Measurements from ENCODE around the gene IL19. TPM values are rescaled to one million over a fixed set of nuclear protein-coding genes. Genes with fewer than 3 reads are reported as not detected.
A peak's percentile ranks its signal among the peaks of the same experiment; 100 is the strongest.

IL19 gene
- polyA plus RNA-seq, 4 donors = not detected

GRCh38 chr1:206887701-206888100, 117.1 kb downstream of the IL19 start:
- no peak for DNase-seq
- Histone ChIP-seq H3K36me3 (ENCODE audit: control insufficient read depth in 3 of 3, insufficient read depth in 2 of 3, low read depth in 1 of 3, low read length in 3 of 3) (no peaks in the 10 kb centered on the region), H3K4me1 (ENCODE audit: control insufficient read depth in 3 of 3, insufficient read depth in 2 of 3, low read depth in 1 of 3, low read length in 2 of 3) (peaks cover 0 to 5% (median 0%) of the 10 kb centered on the region in 3 donors), H3K27ac (ENCODE audit: low read depth in 1 of 3, low read length in 2 of 3) (no peak overlapping the region), H3K27me3 (ENCODE audit: control insufficient read depth in 3 of 3, insufficient read depth in 3 of 3, low read length in 3 of 3) (no peaks in the 10 kb centered on the region), H3K9me3 (ENCODE audit: control insufficient read depth in 2 of 2, insufficient read depth in 1 of 2, low read depth in 1 of 2, low read length in 1 of 2) (no peaks in the 10 kb centered on the region), H3K4me3 (ENCODE audit: low read depth in 1 of 3, low read length in 3 of 3) (no peak overlapping the region)
- no peak for FAIRE-seq
- 68 to 80% (median 74%) methylated on average over 4 of the region's 4 CpGs for WGBS, 3 donors

GRCh38 chr1:206890125-206891060, 119.8 kb downstream of the IL19 start:
- peaks cover 0 to 5% (median 0%) of the 10 kb centered on the region in 3 donors for H3K4me1 ChIP-seq (ENCODE audit: control insufficient read depth in 3 of 3, insufficient read depth in 2 of 3, low read depth in 1 of 3, low read length in 2 of 3)
- peak; percentile 15 to 20 for DNase-seq
- H3K27me3 ChIP-seq (ENCODE audit: control insufficient read depth in 3 of 3, insufficient read depth in 3 of 3, low read length in 3 of 3) = no peaks in the 10 kb centered on the region
- H3K9me3 ChIP-seq (ENCODE audit: control insufficient read depth in 2 of 2, insufficient read depth in 1 of 2, low read depth in 1 of 2, low read length in 1 of 2) = no peaks in the 10 kb centered on the region
- H3K36me3 ChIP-seq (ENCODE audit: control insufficient read depth in 3 of 3, insufficient read depth in 2 of 3, low read depth in 1 of 3, low read length in 3 of 3) = no peaks in the 10 kb centered on the region
- WGBS, 3 donors = 43 to 56% (median 51%) methylated on average over 15 of the region's 15 CpGs
- no peak overlapping the region for H3K4me3 ChIP-seq (ENCODE audit: low read depth in 1 of 3, low read length in 3 of 3)
- peak overlapping the region in 1 of 3 donors; percentile 66 for H3K27ac ChIP-seq (ENCODE audit: low read depth in 1 of 3, low read length in 2 of 3)
- FAIRE-seq = no peak

- Histone ChIP-seq H3K27ac (ENCODE audit: low read depth in 1 of 3, low read length in 2 of 3) (no peak overlapping the region), H3K9me3 (ENCODE audit: control insufficient read depth in 2 of 2, insufficient read depth in 1 of 2, low read depth in 1 of 2, low read length in 1 of 2) (no peaks in the 10 kb centered on the region), H3K27me3 (ENCODE audit: control insufficient read depth in 3 of 3, insufficient read depth in 3 of 3, low read length in 3 of 3) (no peaks in the 10 kb centered on the region), H3K4me1 (ENCODE audit: control insufficient read depth in 3 of 3, insufficient read depth in 2 of 3, low read depth in 1 of 3, low read length in 2 of 3) (peaks cover 0 to 5% (median 0%) of the 10 kb centered on the region in 3 donors), H3K4me3 (ENCODE audit: low read depth in 1 of 3, low read length in 3 of 3) (no peak overlapping the region), H3K36me3 (ENCODE audit: control insufficient read depth in 3 of 3, insufficient read depth in 2 of 3, low read depth in 1 of 3, low read length in 3 of 3) (no peaks in the 10 kb centered on the region)
- FAIRE-seq (no peak), DNase-seq (no peak)
- 61 to 92% (median 64%) methylated on average over 1 of the region's 1 CpG for WGBS, 3 donors
Observed at GRCh38 chr1:206891412-206891811, 120.8 kb downstream of the IL19 start.

Other genes with a start within 250 kb of the IL19 start
- gene EIF2D, start 158.3 kb upstream of the IL19 start, polyA plus RNA-seq = 10 to 100 TPM; 21.6 to 46.4 (median 31.7) TPM
- gene DYRK3, start 135.2 kb upstream of the IL19 start, polyA plus RNA-seq = 1 to 10 TPM in 2 of 4 donors, under 1 TPM in 2; 0.45 to 1.7 (median 1.1) TPM
- gene MAPKAPK2, start 85.9 kb upstream of the IL19 start, polyA plus RNA-seq = 10 to 100 TPM; 56.4 to 93.5 (median 71.3) TPM
- 1 to 10 TPM in 1 of 4 donors, under 1 TPM in 2, not detected in 1; 0.41 to 5.1 (median 0.54) TPM for gene IL10, start 1.7 kb downstream of the IL19 start, polyA plus RNA-seq
- gene IL20, start 94.8 kb downstream of the IL19 start, polyA plus RNA-seq = not detected
- gene IL24, start 126.7 kb downstream of the IL19 start, polyA plus RNA-seq = under 1 TPM in 2 of 4 donors, not detected in 2; 0.24 to 0.34 TPM
- gene FCMR, start 151.2 kb downstream of the IL19 start, polyA plus RNA-seq = 1 to 10 TPM; 1.1 to 6.9 (median 2.6) TPM
- 1,000 to 10,000 TPM in 1 of 4 donors, 100 to 1,000 TPM in 2, 1 to 10 TPM in 1; 2.7 to 3,013 (median 498) TPM for gene PIGR, start 175.7 kb downstream of the IL19 start, polyA plus RNA-seq
- gene FCAMR, start 199.7 kb downstream of the IL19 start, polyA plus RNA-seq = 1 to 10 TPM in 2 of 4 donors, under 1 TPM in 2; 0.54 to 4.5 (median 0.91) TPM

Data from small intestine (tissue), 7 donors.